GM10266 (cell line): ENCODE results near the gene TRIM75.

Source experiments
- DNase-seq: peaks from one replicate; pipeline ENCODE4 v3.0.0; 2012; ENCODE audit errors: extremely low spot score
- CTCF ChIP-seq: IDR thresholded peaks from 2 replicates; pipeline ENCODE4 v1.5.1; 2012; ENCODE audit warnings: mild to moderate bottlenecking, low read depth; ENCODE audit not compliant: control insufficient read depth, insufficient read depth; ENCODE audit errors: missing control alignments

Gene TRIM75

GRCh38 chr4:165053645-165054044 lies at the start of gene TRIM75:
TSS of gene TRIM75 (plus strand) at chr4:165053866. CDS start at chr4:165059148, 5,282 bp downstream.
- no peak for TF ChIP-seq CTCF
- DNase-seq: no peak

GRCh38 chr4:165005352-165005925 lies 48.2 kb upstream of the TRIM75 start:
- TF ChIP-seq CTCF: no peak
- DNase-seq: no peak

GRCh38 chr4:165006456-165006855 lies 47.2 kb upstream of the TRIM75 start:
- DNase-seq: no peak

GRCh38 chr4:165006886-165007285 lies 46.8 kb upstream of the TRIM75 start:
- TF ChIP-seq CTCF: no peak
- no peak for DNase-seq

More at GRCh38 chr4:165006456-165006855, 47.2 kb upstream of the TRIM75 start:
- TF ChIP-seq CTCF: no peak

GRCh38 chr4:165009493-165010227 lies 44.0 kb upstream of the TRIM75 start:
- no peak for TF ChIP-seq CTCF
- DNase-seq: no peak

- no peak for TF ChIP-seq CTCF
Measured at GRCh38 chr4:165010487-165010886, 43.2 kb upstream of the TRIM75 start.

GRCh38 chr4:165010991-165011390 lies 42.7 kb upstream of the TRIM75 start:
- TF ChIP-seq CTCF: no peak
- no peak for DNase-seq

More at GRCh38 chr4:165010487-165010886, 43.2 kb upstream of the TRIM75 start:
- DNase-seq: no peak
